Effector CD8-positive, alpha-beta T cell (primary cell): ENCODE results near the gene FAM187B.

Experiments used
- DNase-seq: peaks from one replicate; lab custom pipeline; 2025; lab: John Stamatoyannopoulos, UW

Gene FAM187B

GRCh38 chr19:35178701-35179100 is 49.8 kb downstream of the FAM187B start:
- DNase-seq: no peak

GRCh38 chr19:35177377-35178274 is 50.9 kb downstream of the FAM187B start:
- DNase-seq: no peak

- DNase-seq: no peak
Measured at GRCh38 chr19:35176181-35176570, 52.4 kb downstream of the FAM187B start.
